ENCODE results near the gene PSMD1. TPM values are rescaled to one million over a fixed set of nuclear protein-coding genes. Genes with fewer than 3 reads are reported as not detected.
"Not testable (repeated sequence)": the region's sequence is repeated elsewhere in the genome, so short reads cannot be mapped to it uniquely, and the experiment has no call there.

PSMD1 gene
- total RNA-seq, 1 donor from 2014 or later, result 191 TPM

GRCh38 chr2:231111987-231112386 lies 55.3 kb downstream of the PSMD1 start:
- DNase-seq (ENCODE audit: low read depth, low spot score), result no peak

GRCh38 chr2:231113489-231113888 lies 56.8 kb downstream of the PSMD1 start:
- DNase-seq (ENCODE audit: low read depth, low spot score), result no peak

- DNase-seq (ENCODE audit: low read depth, low spot score), result no peak
Measured at GRCh38 chr2:231115651-231116050, 59.0 kb downstream of the PSMD1 start.

- DNase-seq (ENCODE audit: low read depth, low spot score), result no peak
Measured at GRCh38 chr2:231117148-231117547, 60.5 kb downstream of the PSMD1 start.

GRCh38 chr2:231117922-231118613 lies 61.4 kb downstream of the PSMD1 start:
- DNase-seq (ENCODE audit: low read depth, low spot score), result no peak

GRCh38 chr2:231118614-231118942 lies 61.9 kb downstream of the PSMD1 start:
- DNase-seq (ENCODE audit: low read depth, low spot score), result no peak

- DNase-seq (ENCODE audit: low read depth, low spot score), result peak; percentile 4
Measured at GRCh38 chr2:231123362-231123898, 66.8 kb downstream of the PSMD1 start.

- peak; percentile 1 for DNase-seq (ENCODE audit: low read depth, low spot score)
Measured at GRCh38 chr2:231124838-231125568, 68.3 kb downstream of the PSMD1 start, which contains the start of gene HTR2B. Gene HTR2B (minus strand): TSS chr2:231125042. CDS start chr2:231123764, 1,278 bp downstream.

GRCh38 chr2:231126123-231126522 lies 69.5 kb downstream of the PSMD1 start:
- no peak for DNase-seq (ENCODE audit: low read depth, low spot score)

GRCh38 chr2:231127480-231127879 lies 70.8 kb downstream of the PSMD1 start:
- DNase-seq (ENCODE audit: low read depth, low spot score), result no peak

- no peak for DNase-seq (ENCODE audit: low read depth, low spot score)
Measured at GRCh38 chr2:231127936-231128335, 71.3 kb downstream of the PSMD1 start.

GRCh38 chr2:231128541-231128940 lies 71.9 kb downstream of the PSMD1 start:
- DNase-seq (ENCODE audit: low read depth, low spot score), result no peak

- no peak for DNase-seq (ENCODE audit: low read depth, low spot score)
Measured at GRCh38 chr2:231129216-231129615, 72.5 kb downstream of the PSMD1 start.

GRCh38 chr2:231130336-231131056 lies 73.8 kb downstream of the PSMD1 start:
- DNase-seq (ENCODE audit: low read depth, low spot score), result no peak

- peak; percentile 46 for DNase-seq (ENCODE audit: low read depth, low spot score)
Measured at GRCh38 chr2:231132129-231132528, 75.5 kb downstream of the PSMD1 start.

GRCh38 chr2:231133365-231134099 lies 76.9 kb downstream of the PSMD1 start:
- DNase-seq (ENCODE audit: low read depth, low spot score), result no peak

GRCh38 chr2:231134910-231135655 lies 78.4 kb downstream of the PSMD1 start:
- no peak for DNase-seq (ENCODE audit: low read depth, low spot score)

- DNase-seq (ENCODE audit: low read depth, low spot score), result no peak
Measured at GRCh38 chr2:231138699-231139098, 82.0 kb downstream of the PSMD1 start.

- DNase-seq (ENCODE audit: low read depth, low spot score), result no peak
Measured at GRCh38 chr2:231139796-231140195, 83.1 kb downstream of the PSMD1 start.

- DNase-seq (ENCODE audit: low read depth, low spot score), result not testable (repeated sequence)
Measured at GRCh38 chr2:231140808-231141207, 84.1 kb downstream of the PSMD1 start.

GRCh38 chr2:231144896-231145295 lies 88.2 kb downstream of the PSMD1 start:
- DNase-seq (ENCODE audit: low read depth, low spot score), result no peak

Measured in pulmonary artery endothelial cell (primary cell).